Measurements from ENCODE around the gene ARID4B. TPM values are rescaled to one million over a fixed set of nuclear protein-coding genes. Genes with fewer than 3 reads are reported as not detected.

Gene ARID4B
- total RNA-seq, 4 donors from 2014 or later, result 11.5 to 18.8 (median 16.5) TPM

DNA sequence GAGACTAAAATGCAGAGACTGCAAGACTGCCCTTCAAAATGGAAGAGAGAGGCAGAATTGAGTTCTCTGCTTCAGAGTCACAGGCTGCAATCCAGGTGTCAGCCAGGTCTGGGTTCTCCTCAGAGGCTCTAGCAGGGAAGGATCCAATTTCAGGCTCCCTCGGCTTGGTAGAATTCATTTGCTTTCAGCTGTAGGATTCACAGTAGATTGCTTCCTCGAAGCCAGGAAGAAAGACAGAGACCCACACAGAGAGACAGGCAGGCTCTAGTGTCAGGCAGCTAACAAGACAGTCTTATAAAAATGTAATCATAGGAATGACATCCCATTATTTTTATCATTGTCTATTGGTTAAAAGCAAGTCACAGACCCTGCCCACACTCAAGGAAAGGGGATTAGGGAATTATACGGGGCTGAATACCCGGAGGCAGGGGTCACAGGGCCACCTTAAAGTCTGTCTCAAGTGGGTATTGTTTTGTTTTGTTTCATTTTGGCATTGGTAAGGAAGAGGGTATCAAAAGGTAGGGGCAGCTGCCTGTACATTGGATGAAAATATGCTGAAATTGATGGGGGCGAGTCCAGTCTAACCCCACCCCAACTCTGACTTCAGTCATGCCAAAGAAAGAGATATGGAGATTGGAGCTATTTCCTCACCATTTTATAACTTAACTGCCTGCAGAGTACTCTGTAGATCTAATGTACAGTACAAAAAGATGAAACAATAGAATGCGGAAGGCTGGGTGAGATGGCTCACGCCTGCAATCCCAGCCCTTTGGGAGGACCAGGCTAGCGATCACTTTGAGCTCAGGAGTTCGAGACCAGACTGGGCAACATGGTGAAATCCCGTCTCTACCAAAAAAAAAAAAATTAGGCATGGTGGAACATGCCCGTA lies 29.8 kb upstream of the ARID4B start:
- DNase-seq, result no peak
- intact Hi-C loops (cut with DNase I; ENCODE audit: low total_unique reads) (no loop called here), in situ Hi-C loops (cut with MboI; ENCODE audit: low sequenced_read_pairs in 4 of 4) (no loop called here)
- no peaks in the 10 kb centered on the region for H3K27me3 ChIP-seq
- H3K4me3 ChIP-seq, result no peak overlapping the region
- no peaks in the 10 kb centered on the region for H3K4me1 ChIP-seq
- no peak overlapping the region for H3K27ac ChIP-seq
- TF ChIP-seq, protein P1, sequence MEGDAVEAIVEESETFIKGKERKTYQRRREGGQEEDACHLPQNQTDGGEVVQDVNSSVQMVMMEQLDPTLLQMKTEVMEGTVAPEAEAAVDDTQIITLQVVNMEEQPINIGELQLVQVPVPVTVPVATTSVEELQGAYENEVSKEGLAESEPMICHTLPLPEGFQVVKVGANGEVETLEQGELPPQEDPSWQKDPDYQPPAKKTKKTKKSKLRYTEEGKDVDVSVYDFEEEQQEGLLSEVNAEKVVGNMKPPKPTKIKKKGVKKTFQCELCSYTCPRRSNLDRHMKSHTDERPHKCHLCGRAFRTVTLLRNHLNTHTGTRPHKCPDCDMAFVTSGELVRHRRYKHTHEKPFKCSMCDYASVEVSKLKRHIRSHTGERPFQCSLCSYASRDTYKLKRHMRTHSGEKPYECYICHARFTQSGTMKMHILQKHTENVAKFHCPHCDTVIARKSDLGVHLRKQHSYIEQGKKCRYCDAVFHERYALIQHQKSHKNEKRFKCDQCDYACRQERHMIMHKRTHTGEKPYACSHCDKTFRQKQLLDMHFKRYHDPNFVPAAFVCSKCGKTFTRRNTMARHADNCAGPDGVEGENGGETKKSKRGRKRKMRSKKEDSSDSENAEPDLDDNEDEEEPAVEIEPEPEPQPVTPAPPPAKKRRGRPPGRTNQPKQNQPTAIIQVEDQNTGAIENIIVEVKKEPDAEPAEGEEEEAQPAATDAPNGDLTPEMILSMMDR (IDR thresholded peaks at IDR 0.05 in 4 of 5, conservative IDR thresholded peaks at IDR 0.05 in 1 of 5), result no peak
- TF ChIP-seq POLR2A (IDR thresholded peaks at IDR 0.05), result no peak
- no peak for ATAC-seq
- no peaks in the 10 kb centered on the region for H3K9me3 ChIP-seq
- no peaks in the 10 kb centered on the region for H3K36me3 ChIP-seq

DNA sequence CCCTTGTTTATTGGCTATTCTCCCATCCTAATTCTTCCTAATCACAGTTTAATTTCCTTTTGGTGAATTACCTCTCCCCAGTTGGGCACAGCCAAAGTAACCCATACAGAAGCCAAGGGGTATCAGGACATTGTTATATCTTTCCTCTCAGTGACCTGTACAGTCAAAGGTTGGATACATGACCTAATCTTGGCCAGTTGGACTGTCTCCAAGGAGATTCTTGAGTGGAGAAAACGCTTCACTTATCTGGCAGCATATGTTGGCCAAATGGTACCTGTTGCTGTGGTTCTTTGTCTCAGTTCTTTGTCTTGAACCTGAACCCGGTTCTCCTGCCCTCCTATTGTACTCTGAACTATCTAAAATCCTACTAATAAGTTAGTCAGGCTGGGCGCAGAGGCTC lies 23.9 kb upstream of the ARID4B start:
- Histone ChIP-seq H3K4me1 (no peaks in the 10 kb centered on the region), H3K4me3 (no peak overlapping the region), H3K36me3 (no peaks in the 10 kb centered on the region), H3K27ac (no peak overlapping the region), H3K9me3 (no peaks in the 10 kb centered on the region), H3K27me3 (no peaks in the 10 kb centered on the region)
- ATAC-seq, result no peak
- intact Hi-C loops (cut with DNase I; ENCODE audit: low total_unique reads) (no loop called here), in situ Hi-C loops (cut with MboI; ENCODE audit: low sequenced_read_pairs in 4 of 4) (no loop called here)
- TF ChIP-seq, protein P1 (IDR thresholded peaks at IDR 0.05 in 4 of 5, conservative IDR thresholded peaks at IDR 0.05 in 1 of 5), result no peak
- TF ChIP-seq POLR2A (IDR thresholded peaks at IDR 0.05), result no peak
- no peak for DNase-seq

DNA sequence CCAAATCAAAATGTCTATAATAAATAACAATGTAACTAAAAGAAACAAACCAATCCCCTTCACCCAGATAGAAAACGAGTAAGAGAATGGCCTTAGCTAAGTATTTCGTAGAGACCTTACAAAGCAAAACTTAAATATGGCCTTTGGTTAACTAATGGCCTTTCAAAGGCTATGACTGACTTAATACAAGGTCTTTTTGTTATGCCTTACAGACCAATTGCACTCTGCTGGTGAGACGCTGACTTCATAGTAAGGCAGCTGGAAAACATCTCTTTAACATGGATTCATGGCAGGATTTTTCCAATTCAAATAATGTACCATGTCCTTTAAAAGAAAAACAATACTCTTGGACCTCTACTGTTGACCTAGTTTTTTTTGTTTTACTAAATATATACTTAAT lies 23.5 kb upstream of the ARID4B start:
- intact Hi-C loops (cut with DNase I; ENCODE audit: low total_unique reads), result no loop called here
- Histone ChIP-seq H3K4me1 (no peaks in the 10 kb centered on the region), H3K36me3 (peaks cover 0 to 2% of the 10 kb centered on the region in 2 donors), H3K27me3 (no peaks in the 10 kb centered on the region), H3K9me3 (no peaks in the 10 kb centered on the region), H3K4me3 (no peak overlapping the region), H3K27ac (no peak overlapping the region)
- no peak for DNase-seq
- ATAC-seq, result no peak
- TF ChIP-seq POLR2A (IDR thresholded peaks at IDR 0.05), result no peak
- TF ChIP-seq, protein P1 (IDR thresholded peaks at IDR 0.05 in 4 of 5, conservative IDR thresholded peaks at IDR 0.05 in 1 of 5), result no peak
- in situ Hi-C loops (cut with MboI; ENCODE audit: low sequenced_read_pairs in 4 of 4), result no loop called here

DNA sequence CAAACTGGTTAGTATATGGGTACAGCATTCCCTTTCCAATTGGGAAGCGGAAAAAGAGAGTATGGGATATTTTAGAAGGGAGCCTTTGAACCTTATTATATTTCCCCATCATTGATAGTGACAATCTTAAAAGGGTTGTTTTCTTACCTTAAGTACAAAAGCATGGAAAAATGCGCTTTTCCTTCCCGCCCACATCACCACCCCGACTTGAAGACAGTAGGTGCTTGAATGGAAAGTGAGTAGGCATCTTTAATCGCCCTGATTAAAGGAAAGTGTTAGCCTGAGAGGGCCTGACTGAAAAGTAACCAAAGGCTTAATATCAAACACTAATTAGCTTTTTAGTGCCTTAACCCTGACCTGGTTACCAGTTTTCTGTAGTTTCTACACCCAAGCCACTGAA lies 15.7 kb upstream of the ARID4B start:
- ATAC-seq (no peak), DNase-seq (no peak)
- no peak overlapping the region for H3K4me3 ChIP-seq
- H3K9me3 ChIP-seq, result no peaks in the 10 kb centered on the region
- peaks cover 0 to 27% of the 10 kb centered on the region in 2 donors for H3K36me3 ChIP-seq
- H3K27me3 ChIP-seq, result no peaks in the 10 kb centered on the region
- in situ Hi-C loops (cut with MboI; ENCODE audit: low sequenced_read_pairs in 4 of 4), result no loop called here
- TF ChIP-seq, protein P1 (IDR thresholded peaks at IDR 0.05 in 4 of 5, conservative IDR thresholded peaks at IDR 0.05 in 1 of 5), result no peak
- TF ChIP-seq POLR2A (IDR thresholded peaks at IDR 0.05), result no peak
- intact Hi-C loops (cut with DNase I; ENCODE audit: low total_unique reads), result no loop called here
- no peaks in the 10 kb centered on the region for H3K4me1 ChIP-seq
- no peak overlapping the region for H3K27ac ChIP-seq
